Lung (tissue), 12 donors: ENCODE results near the gene OR2T27. TPM values are rescaled to one million over a fixed set of nuclear protein-coding genes. Genes with fewer than 3 reads are reported as not detected.

Source experiments
- ATAC-seq: fragments of 200-7000 bp; cut with Tn5 transposase; one replicate; pipeline ENCODE4 v1.9.1; 2020; ENCODE audit warnings: moderate number of reproducible peaks; ENCODE audit not compliant: insufficient read depth, low FRiP score
- DNase-seq, 3 donors: peaks; one replicate each; pipeline ENCODE4 v3.0.0-alpha.2; 2013 to 2017
- H3K27ac ChIP-seq, 2 donors: one replicate each; pipeline ENCODE4 v1.5.1; 2013; ENCODE audit warnings: mild to moderate bottlenecking in 2 of 2, moderate library complexity in 2 of 2, control low read depth in 1 of 2, inconsistent platforms in 1 of 2, low read depth in 1 of 2, low read length in 1 of 2
- H3K27me3 ChIP-seq, 3 donors: one replicate each; pipeline ENCODE4 v1.5.1; 2013; ENCODE audit warnings: low read length in 2 of 3; ENCODE audit not compliant: control insufficient read depth in 3 of 3, insufficient read depth in 3 of 3
- H3K36me3 ChIP-seq, 4 donors: one replicate each; pipeline ENCODE4 v1.5.1; 2013; ENCODE audit warnings: low read length in 4 of 4, mild to moderate bottlenecking in 1 of 4, moderate library complexity in 1 of 4; ENCODE audit not compliant: control insufficient read depth in 4 of 4, insufficient read depth in 4 of 4
- H3K4me1 ChIP-seq, 5 donors: one replicate each; pipeline ENCODE4 v1.5.1; 2013; ENCODE audit warnings: low read length in 5 of 5, mild to moderate bottlenecking in 2 of 5, moderate library complexity in 1 of 5; ENCODE audit not compliant: control insufficient read depth in 5 of 5, insufficient read depth in 5 of 5
- H3K4me3 ChIP-seq: one replicate; pipeline ENCODE4 v1.5.1; 2013; ENCODE audit warnings: mild to moderate bottlenecking, control low read depth, moderate library complexity
- H3K9ac ChIP-seq, 2 donors: one replicate each; pipeline ENCODE4 v1.5.1; 2013; ENCODE audit warnings: low read length in 2 of 2, control low read depth in 1 of 2; ENCODE audit not compliant: insufficient read depth in 1 of 2
- H3K9me3 ChIP-seq, 4 donors: one replicate each; pipeline ENCODE4 v1.5.1; 2013; ENCODE audit warnings: low read length in 3 of 4, mild to moderate bottlenecking in 1 of 4, moderate library complexity in 1 of 4; ENCODE audit not compliant: control insufficient read depth in 4 of 4, insufficient read depth in 3 of 4
- WGBS, 2 donors: extraction: QIAGEN DNeasy Blood & Tissue Kit; methylation state at CpG; one replicate each; pipeline ENCODE4 v1.1.7; 2013; 5-methylcytosine and 5-hydroxymethylcytosine counted together
- polyA plus RNA-seq, 2 donors: library from polyadenylated mRNA; stranded (reverse); fragments of 200-250 nt; gene quantifications; one replicate each; pipeline ENCODE4 v1.2.1, GENCODE V29; 2013
- total RNA-seq, 2 donors: library from RNA; depleted of rRNA in 1 of 2; stranded (reverse); fragments of >200 nt in 1 of 2; gene quantifications; one replicate each; pipeline ENCODE4 v1.2.1, GENCODE V29; 2014 to 2021
- TF ChIP-seq, protein P1 (sequence below): IDR thresholded peaks from 2 replicates; pipeline ENCODE4 v1.5.1; 2012; ENCODE audit warnings: mild to moderate bottlenecking; ENCODE audit errors: control extremely low read depth, extremely low read depth
- donor health status: control.
- donor health status: control.
- donor health status: Bipolar disorder and iron deficiency.
- donor health status: healthy.
- donor health status: DM: yes; HTN: yes; CAD: no.

The OR2T27 gene
- total and polyA plus RNA-seq, 4 donors: not detected

DNA sequence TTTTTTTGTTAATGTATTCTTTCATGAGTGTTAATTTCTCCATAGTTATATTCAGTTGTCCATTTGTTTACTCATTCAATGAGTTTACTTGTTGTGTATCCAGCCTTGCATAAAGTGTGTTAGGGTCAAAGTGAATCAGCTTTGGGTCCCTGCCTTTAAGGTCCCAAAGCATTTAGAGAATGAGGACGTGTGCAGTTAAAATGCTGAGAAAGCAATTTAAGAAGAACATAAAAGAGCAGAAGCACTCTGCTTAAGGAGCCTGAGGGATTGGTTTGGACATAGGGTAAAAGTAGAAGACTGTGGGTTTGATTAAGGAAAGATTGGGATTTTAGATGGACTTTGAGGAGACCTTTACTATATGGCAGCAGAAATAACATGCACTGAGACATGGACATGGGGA, 43.8 kb upstream of the OR2T27 start:
- H3K9me3 ChIP-seq: peaks cover 0 to 7% (median 0%) of the 10 kb centered on the region in 4 donors
- no peak overlapping the region for H3K27ac ChIP-seq
- no peak overlapping the region for H3K4me3 ChIP-seq
- TF ChIP-seq, protein P1, sequence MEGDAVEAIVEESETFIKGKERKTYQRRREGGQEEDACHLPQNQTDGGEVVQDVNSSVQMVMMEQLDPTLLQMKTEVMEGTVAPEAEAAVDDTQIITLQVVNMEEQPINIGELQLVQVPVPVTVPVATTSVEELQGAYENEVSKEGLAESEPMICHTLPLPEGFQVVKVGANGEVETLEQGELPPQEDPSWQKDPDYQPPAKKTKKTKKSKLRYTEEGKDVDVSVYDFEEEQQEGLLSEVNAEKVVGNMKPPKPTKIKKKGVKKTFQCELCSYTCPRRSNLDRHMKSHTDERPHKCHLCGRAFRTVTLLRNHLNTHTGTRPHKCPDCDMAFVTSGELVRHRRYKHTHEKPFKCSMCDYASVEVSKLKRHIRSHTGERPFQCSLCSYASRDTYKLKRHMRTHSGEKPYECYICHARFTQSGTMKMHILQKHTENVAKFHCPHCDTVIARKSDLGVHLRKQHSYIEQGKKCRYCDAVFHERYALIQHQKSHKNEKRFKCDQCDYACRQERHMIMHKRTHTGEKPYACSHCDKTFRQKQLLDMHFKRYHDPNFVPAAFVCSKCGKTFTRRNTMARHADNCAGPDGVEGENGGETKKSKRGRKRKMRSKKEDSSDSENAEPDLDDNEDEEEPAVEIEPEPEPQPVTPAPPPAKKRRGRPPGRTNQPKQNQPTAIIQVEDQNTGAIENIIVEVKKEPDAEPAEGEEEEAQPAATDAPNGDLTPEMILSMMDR: no peak
- no peaks in the 10 kb centered on the region for H3K36me3 ChIP-seq
- 58 to 73% methylated on average over 1 of the region's 1 CpG for WGBS, 2 donors
- no peaks in the 10 kb centered on the region for H3K4me1 ChIP-seq
- ATAC-seq (no peak), DNase-seq (no peak)
- H3K27me3 ChIP-seq: no peaks in the 10 kb centered on the region
- no peak overlapping the region for H3K9ac ChIP-seq

GRCh38 chr1:248697907-248698306, 42.6 kb upstream of the OR2T27 start:
- ATAC-seq: no peak
- no peaks in the 10 kb centered on the region for H3K27me3 ChIP-seq
- 76 to 84% methylated on average over 6 of the region's 6 CpGs for WGBS, 2 donors
- no peak overlapping the region for H3K27ac ChIP-seq
- DNase-seq: no peak
- TF ChIP-seq, protein P1: no peak
- H3K36me3 ChIP-seq: no peaks in the 10 kb centered on the region
- no peak overlapping the region for H3K9ac ChIP-seq
- H3K4me1 ChIP-seq: no peaks in the 10 kb centered on the region
- H3K4me3 ChIP-seq: no peak overlapping the region
- H3K9me3 ChIP-seq: peaks cover 0 to 7% (median 0%) of the 10 kb centered on the region in 4 donors

DNA sequence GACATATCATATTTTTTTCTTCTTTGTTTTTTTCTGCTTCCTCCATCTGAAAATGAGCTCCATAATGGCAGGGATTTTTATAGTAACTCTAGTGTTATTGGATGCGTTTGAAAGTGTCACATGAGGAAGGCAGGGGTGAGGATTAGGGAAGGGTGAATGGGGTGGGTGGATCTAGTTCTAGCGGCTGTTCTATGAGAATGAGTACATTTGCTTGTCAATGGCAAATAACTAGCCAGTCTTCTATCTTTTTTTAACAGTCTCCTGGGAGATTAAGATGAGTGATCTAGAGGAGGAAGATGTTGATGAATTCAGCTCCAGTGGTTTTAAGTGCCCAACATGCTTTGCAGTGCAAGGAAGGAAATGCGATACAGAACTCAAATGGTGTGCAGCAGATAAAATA, 41.4 kb upstream of the OR2T27 start:
- TF ChIP-seq, protein P1: no peak
- H3K4me3 ChIP-seq: no peak overlapping the region
- no peaks in the 10 kb centered on the region for H3K4me1 ChIP-seq
- DNase-seq (no peak), ATAC-seq (no peak)
- WGBS, 2 donors: 78 to 89% methylated on average over 3 of the region's 3 CpGs
- no peak overlapping the region for H3K9ac ChIP-seq
- peaks cover 0 to 8% (median 4%) of the 10 kb centered on the region in 4 donors for H3K9me3 ChIP-seq
- H3K27ac ChIP-seq: no peak overlapping the region
- H3K27me3 ChIP-seq: peaks cover 0 to 2% (median 0%) of the 10 kb centered on the region in 3 donors
- no peaks in the 10 kb centered on the region for H3K36me3 ChIP-seq

DNA sequence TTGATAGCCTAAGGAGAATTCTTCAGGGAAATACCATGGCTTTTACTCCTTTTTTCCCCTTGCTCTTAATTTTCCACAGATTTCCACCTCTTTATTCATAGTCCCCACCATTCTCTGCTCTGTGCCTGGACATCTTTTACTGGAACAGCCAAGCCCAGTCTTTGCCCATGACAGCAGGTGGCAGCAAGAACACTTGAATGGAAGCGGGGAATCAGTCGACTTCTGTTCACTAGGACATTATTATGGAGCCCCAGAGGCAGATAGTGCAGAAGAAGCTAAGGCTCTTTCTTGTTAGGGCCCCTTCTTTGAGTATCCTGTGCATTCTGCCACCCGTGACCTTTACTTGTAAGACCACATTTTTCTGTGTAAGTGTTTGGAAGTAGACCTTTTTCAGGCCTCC, 40.9 kb upstream of the OR2T27 start:
- TF ChIP-seq, protein P1: no peak
- H3K36me3 ChIP-seq: no peaks in the 10 kb centered on the region
- DNase-seq (no peak), ATAC-seq (no peak)
- 64% methylated on average over 3 of the region's 3 CpGs for WGBS, 2 donors
- H3K4me1 ChIP-seq: no peaks in the 10 kb centered on the region
- peaks cover 0 to 12% (median 4%) of the 10 kb centered on the region in 4 donors for H3K9me3 ChIP-seq
- H3K27me3 ChIP-seq: peaks cover 0 to 4% (median 0%) of the 10 kb centered on the region in 3 donors
- no peak overlapping the region for H3K27ac ChIP-seq
- no peak overlapping the region for H3K9ac ChIP-seq
- H3K4me3 ChIP-seq: no peak overlapping the region
